ENCODE measurements around the gene PHKB.
"Not testable (repeated sequence)": the region's sequence is repeated elsewhere in the genome, so short reads cannot be mapped to it uniquely, and the experiment has no call there.

Gene PHKB

DNA sequence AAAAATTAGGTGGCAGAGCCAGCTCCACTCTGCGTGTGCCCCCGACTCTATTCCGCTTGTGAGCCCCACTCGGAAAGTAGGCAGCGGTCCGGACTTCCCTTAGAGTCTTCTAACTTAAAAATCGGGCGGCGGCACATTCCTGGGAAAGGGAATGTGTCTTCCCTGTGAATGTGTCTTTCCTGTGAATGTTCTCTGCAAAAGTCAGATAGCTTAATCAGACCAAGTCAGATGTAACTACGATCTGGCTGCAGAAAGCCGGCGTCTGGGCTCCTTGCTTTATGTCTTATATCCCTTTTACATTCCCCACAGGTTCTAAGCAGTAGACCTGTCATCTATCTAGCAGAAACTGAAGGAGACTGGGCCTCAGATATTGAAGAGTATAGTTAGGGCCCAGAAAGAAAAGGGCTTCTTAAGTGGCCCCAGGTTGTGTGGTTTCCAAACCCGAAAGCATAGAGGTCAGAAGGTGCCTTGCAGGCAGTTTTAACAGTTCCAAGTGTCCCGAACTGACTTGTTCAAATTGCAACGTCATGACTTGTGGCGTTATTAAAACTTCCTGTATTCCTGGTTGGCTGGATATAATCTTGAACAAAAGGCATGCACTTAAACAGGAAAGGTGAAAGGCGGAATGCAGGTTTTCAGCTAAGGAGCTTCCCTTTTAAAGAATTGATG lies 601 bp downstream of the PHKB start:
- H3K4me3 ChIP-seq (ENCODE audit: low read length): peak overlapping the region; percentile 74
- no peak for TF ChIP-seq ZNF274 (IDR thresholded peaks at IDR 0.05; ENCODE audit: low read depth, low read length)

- H3K4me3 ChIP-seq (ENCODE audit: low read length): peak overlapping the region; percentile 23
- TF ChIP-seq ZNF274 (IDR thresholded peaks at IDR 0.05; ENCODE audit: low read depth, low read length): no peak
Observed at GRCh38 chr16:47463771-47464624, 2.9 kb downstream of the PHKB start.

DNA sequence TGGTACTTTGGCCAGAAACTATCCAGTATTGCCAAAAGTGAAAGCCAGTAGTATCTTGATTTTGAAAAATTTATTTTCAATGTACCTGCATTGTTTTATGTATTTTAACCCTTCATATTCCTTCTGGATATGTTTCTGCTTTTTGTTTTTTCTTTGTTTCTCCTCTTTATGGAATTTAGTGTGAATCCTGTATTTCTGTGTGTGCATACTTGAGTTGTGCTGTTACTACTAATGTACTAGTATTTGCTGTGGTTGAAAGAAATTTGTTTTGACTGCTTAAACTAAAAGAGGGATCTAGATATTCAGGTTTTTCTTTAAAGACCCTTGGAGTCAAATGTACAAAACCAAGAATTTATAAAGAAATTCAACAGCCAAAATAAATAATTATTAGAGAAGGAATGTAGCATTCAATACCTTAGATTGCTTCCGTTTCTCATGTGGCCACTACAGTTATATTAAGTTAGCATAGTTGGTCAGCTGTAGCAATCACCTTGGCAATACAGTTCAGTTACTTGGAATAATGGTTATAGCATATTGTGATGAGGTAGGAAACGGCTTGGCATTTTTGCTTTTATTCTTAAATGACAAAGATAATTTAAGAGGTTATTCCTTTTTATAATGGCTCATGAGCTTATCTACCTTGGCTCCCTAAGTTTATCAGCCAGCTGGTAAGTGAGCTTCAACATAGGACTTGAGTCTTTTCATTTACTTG lies 4.9 kb downstream of the PHKB start:
- no peak overlapping the region for H3K4me3 ChIP-seq (ENCODE audit: low read length)

GRCh38 chr16:47467501-47467900 lies 6.4 kb downstream of the PHKB start:
- TF ChIP-seq ZNF274 (IDR thresholded peaks at IDR 0.05; ENCODE audit: low read depth, low read length): no peak
- no peak overlapping the region for H3K4me3 ChIP-seq (ENCODE audit: low read length)

More for the DNA sequence above, 4.9 kb downstream of the PHKB start:
- no peak for TF ChIP-seq ZNF274 (IDR thresholded peaks at IDR 0.05; ENCODE audit: low read depth, low read length)

GRCh38 chr16:47468070-47468689 lies 7.0 kb downstream of the PHKB start:
- not testable (repeated sequence) for H3K4me3 ChIP-seq (ENCODE audit: low read length)

DNA sequence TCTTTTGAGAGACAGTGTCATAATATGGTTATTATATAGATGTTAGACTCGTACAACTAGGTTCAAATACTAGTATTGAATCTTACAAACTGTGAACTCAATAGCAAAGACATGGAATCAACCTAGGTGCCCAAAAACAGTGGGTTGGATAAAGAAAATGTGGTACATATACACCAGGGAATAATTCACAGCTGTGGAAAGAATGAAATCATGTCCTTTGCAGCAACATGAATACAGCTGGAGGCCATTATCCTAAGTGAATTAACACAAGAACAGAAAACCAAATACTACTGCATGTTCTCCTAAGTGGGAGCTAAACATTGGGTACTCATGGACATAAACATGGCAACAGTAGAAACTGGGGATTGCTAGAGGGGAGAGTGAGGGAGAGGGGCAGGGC lies 8.1 kb downstream of the PHKB start:
- TF ChIP-seq ZNF274 (IDR thresholded peaks at IDR 0.05; ENCODE audit: low read depth, low read length): no peak
- H3K4me3 ChIP-seq (ENCODE audit: low read length): no peak overlapping the region

- TF ChIP-seq ZNF274 (IDR thresholded peaks at IDR 0.05; ENCODE audit: low read depth, low read length): no peak
- H3K4me3 ChIP-seq (ENCODE audit: low read length): no peak overlapping the region
Observed at GRCh38 chr16:47470211-47470610, 9.1 kb downstream of the PHKB start.

DNA sequence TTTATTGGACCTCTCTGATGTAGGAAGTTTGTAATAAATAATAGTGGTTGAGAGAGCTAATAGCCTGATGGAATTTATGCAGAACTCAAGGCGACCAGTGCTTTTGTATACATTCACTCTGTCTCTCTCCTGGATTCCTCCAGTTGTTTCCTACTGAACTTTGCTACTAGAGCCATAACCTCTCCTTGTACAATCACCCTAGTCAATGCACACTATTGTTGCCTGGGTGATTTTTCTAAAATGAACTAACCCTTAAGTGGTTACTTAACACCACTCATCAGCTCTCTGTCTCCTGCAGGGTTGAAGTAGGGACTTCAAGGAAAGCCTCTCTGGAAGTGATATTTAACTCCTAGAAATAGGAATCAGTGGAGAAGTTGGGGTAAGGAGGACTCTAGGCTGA lies 9.7 kb downstream of the PHKB start:
- TF ChIP-seq ZNF274 (IDR thresholded peaks at IDR 0.05; ENCODE audit: low read depth, low read length): no peak
- H3K4me3 ChIP-seq (ENCODE audit: low read length): no peak overlapping the region

DNA sequence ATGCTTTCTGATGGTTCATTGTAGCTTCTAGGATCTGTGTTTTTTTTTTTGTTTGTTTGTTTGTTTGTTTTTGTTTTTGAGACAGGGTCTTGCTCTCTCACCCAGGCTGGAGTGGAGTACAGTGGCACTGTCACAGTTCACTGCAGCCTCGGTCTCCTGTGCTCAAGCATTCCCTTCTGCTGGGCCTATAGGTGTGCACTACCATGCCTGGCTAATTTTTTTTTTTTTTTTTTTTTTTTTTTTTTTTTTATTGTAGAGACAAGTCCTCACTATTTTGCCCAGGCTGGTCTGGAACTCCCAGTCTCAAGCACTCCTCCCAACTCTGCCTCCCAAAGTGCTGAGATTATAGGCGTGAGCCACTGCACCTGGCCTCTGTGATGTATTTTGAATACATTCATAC lies 11.9 kb downstream of the PHKB start:
- H3K4me3 ChIP-seq (ENCODE audit: low read length): not testable (repeated sequence)

DNA sequence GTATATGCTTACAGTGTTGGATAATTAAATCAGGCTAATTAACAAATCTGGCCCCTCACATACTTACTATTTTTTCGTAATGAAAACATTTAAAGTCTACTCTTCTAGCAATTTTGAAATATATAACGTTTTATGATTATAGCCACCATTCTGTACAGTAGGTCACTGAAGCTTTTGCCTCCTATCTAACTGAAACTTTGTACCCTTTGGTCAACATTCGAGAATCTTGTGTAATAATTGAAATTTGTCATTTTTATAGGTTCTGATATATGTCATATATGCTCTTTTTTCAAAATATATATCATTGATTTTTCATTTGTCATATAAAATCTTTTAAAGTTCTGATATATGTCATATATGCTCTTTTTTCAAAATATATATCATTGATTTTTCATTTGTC lies 12.7 kb downstream of the PHKB start:
- no peak overlapping the region for H3K4me3 ChIP-seq (ENCODE audit: low read length)
- TF ChIP-seq ZNF274 (IDR thresholded peaks at IDR 0.05; ENCODE audit: low read depth, low read length): no peak

DNA sequence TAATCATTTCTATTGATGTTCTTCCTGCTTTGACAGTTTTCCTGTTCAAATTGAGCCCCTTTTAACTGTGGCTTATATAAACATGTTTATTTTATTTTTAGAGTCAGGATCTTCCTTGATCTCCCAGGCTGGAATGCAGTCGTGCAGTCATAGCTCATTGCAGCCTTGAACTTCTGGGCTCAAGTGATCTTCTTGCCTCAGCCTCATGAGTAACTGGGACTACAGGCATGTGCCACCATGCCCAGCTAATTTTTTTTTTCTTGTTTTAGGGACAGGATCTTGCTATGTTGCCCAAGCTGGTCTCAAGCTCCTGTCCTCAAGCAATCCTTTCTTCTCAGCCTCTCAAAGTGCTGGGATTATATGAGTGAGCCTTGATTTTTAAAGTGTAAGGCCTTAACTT lies 14.7 kb downstream of the PHKB start:
- no peak for TF ChIP-seq ZNF274 (IDR thresholded peaks at IDR 0.05; ENCODE audit: low read depth, low read length)
- H3K4me3 ChIP-seq (ENCODE audit: low read length): no peak overlapping the region

DNA sequence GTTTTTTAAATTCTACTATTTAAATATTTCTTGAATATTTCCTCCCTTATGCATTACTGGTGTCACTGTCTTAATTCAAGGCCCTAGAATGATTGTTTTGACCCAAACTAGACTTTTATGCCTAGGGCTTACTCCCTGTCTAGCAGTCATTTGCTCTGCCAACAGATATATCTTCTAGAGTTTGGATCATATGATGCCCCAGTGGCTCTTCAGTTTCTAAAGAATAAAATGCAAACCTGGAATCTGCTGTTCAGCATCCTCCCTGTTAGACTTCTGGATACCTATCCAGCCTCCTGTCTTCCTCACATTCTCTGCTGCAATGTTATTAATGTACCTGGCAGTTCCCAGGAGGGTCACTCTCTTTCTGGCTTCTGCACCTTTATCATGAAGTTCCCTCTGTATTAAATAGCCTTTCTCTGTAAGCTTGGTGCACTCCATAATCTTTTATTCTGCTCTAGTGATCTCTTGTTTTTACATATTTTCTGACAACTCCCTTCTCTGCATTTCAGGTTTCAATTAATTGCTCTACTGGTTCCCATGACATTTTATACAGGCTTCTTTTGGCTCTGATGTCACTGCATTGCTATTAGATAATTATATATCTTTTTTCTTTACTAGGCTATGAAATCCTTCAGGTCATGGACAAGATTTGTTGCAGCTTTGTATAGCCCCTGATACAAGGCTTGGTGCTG lies 15.7 kb downstream of the PHKB start:
- no peak overlapping the region for H3K4me3 ChIP-seq (ENCODE audit: low read length)

GRCh38 chr16:47477679-47478078 lies 16.5 kb downstream of the PHKB start:
- no peak for TF ChIP-seq ZNF274 (IDR thresholded peaks at IDR 0.05; ENCODE audit: low read depth, low read length)
- H3K4me3 ChIP-seq (ENCODE audit: low read length): no peak overlapping the region

More for the DNA sequence above, 15.7 kb downstream of the PHKB start:
- no peak for TF ChIP-seq ZNF274 (IDR thresholded peaks at IDR 0.05; ENCODE audit: low read depth, low read length)

GRCh38 chr16:47480410-47480809 lies 19.3 kb downstream of the PHKB start:
- TF ChIP-seq ZNF274 (IDR thresholded peaks at IDR 0.05; ENCODE audit: low read depth, low read length): no peak
- no peak overlapping the region for H3K4me3 ChIP-seq (ENCODE audit: low read length)

Data from GM08714 (cell line).